ENCODE data around the gene PRKCE.

DNA sequence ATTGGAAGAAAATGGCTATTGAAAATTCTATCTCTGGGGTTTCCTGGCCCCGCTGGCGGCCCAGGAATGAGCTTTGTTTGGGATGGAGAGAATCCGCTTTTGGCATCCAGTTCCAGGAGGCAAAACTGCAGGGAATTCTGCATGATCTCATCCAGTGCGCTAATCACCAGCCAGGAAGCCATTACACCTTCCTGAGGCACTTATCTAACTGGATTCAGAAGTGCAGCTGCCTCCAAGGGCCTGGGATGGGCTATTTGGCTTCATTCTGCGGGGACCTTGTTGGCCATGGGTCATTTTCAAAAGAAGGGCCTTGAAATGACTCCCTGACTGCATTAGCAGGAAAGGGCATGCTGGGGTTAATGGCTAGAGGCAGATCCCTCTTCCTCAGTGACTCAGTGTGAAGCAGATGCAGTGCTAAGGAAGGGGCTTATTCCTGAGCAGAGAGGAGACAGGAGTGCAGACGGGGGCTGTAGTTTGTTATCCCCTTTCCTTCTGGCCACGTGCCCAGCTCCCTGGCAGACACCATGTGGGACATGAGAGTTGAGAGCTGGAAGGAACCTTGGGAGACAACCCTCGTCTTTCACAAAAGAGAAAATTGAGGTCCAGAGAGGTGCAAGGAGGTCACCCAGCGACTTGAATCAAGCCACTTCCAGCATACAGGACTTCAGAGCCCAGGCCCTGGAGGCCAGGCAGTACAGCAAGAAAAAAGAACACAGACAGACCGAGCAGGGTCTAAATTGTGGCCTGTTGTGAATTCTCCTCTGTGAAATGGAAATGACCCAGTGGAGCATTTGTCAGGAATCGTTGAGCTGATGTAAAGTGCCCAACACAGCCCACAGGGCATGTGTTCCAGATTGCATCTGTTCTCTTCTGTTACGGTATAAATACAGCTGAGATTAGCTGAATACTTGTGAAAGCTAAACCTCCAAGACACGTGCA is 161.8 kb downstream of the PRKCE start:
- TF ChIP-seq CTCF (IDR thresholded peaks at IDR 0.05; ENCODE audit: poor library complexity) (no peak), EZH2 (IDR thresholded peaks at IDR 0.05; ENCODE audit: borderline replicate concordance) (no peak), EZH2phosphoT487 (IDR thresholded peaks at IDR 0.05; ENCODE audit: low read depth, severe bottlenecking, unreplicated experiment) (no peak)
